NAMALWA (cell line): Measurements from ENCODE around the gene HCN4.
"Not testable (repeated sequence)": the region's sequence is repeated elsewhere in the genome, so short reads cannot be mapped to it uniquely, and the experiment has no call there.

Source experiments
- DNase-seq: peaks from one replicate; pipeline ENCODE4 v3.0.0-alpha.2; 2015; ENCODE audit warnings: low spot score

The HCN4 gene

GRCh38 chr15:73368301-73369136, at the start of gene HCN4:
TSS of gene HCN4 (minus strand) at chr15:73368958. CDS start at chr15:73368270, 688 bp downstream.
- DNase-seq: no peak

GRCh38 chr15:73414876-73415275, 46.1 kb upstream of the HCN4 start:
- DNase-seq: no peak

- no peak for DNase-seq
Measured at GRCh38 chr15:73403171-73403570, 34.4 kb upstream of the HCN4 start.

- not testable (repeated sequence) for DNase-seq
Measured at GRCh38 chr15:73400222-73400621, 31.5 kb upstream of the HCN4 start.

GRCh38 chr15:73398861-73399260, 30.1 kb upstream of the HCN4 start:
- DNase-seq: no peak

- DNase-seq: no peak
Measured at GRCh38 chr15:73397461-73397860, 28.7 kb upstream of the HCN4 start.

GRCh38 chr15:73395671-73396070, 26.9 kb upstream of the HCN4 start:
- no peak for DNase-seq

- DNase-seq: no peak
Measured at GRCh38 chr15:73394782-73395181, 26.0 kb upstream of the HCN4 start.

- no peak for DNase-seq
Measured at GRCh38 chr15:73393336-73393735, 24.6 kb upstream of the HCN4 start.

- no peak for DNase-seq
Measured at GRCh38 chr15:73392025-73392424, 23.3 kb upstream of the HCN4 start.

- no peak for DNase-seq
Measured at GRCh38 chr15:73391128-73391872, 22.5 kb upstream of the HCN4 start.

- DNase-seq: no peak
Measured at GRCh38 chr15:73389971-73390544, 21.3 kb upstream of the HCN4 start.

GRCh38 chr15:73389539-73389938, 20.8 kb upstream of the HCN4 start:
- no peak for DNase-seq

- DNase-seq: no peak
Measured at GRCh38 chr15:73388256-73388781, 19.6 kb upstream of the HCN4 start.

- no peak for DNase-seq
Measured at GRCh38 chr15:73387507-73388255, 18.9 kb upstream of the HCN4 start.

- DNase-seq: no peak
Measured at GRCh38 chr15:73386886-73387506, 18.2 kb upstream of the HCN4 start.

GRCh38 chr15:73386238-73386637, 17.5 kb upstream of the HCN4 start:
- DNase-seq: no peak

GRCh38 chr15:73385205-73385604, 16.4 kb upstream of the HCN4 start:
- DNase-seq: no peak

GRCh38 chr15:73383310-73384189, 14.8 kb upstream of the HCN4 start:
- no peak for DNase-seq

GRCh38 chr15:73382115-73382514, 13.4 kb upstream of the HCN4 start:
- no peak for DNase-seq

GRCh38 chr15:73380661-73381060, 11.9 kb upstream of the HCN4 start:
- no peak for DNase-seq
